ENCODE results near the gene IZUMO1. TPM values are rescaled to one million over a fixed set of nuclear protein-coding genes. Genes with fewer than 3 reads are reported as not detected.
A peak's percentile ranks its signal among the peaks of the same experiment; 100 is the strongest.

Gene IZUMO1
- total RNA-seq, 4 donors from 2014 or later = not detected

GRCh38 chr19:48738557-48739403, 7.9 kb downstream of the IZUMO1 start:
- intact Hi-C loops (cut with DNase I) = loop anchor here (2.0 kb wide), 1 partner anchor 64 kb away; no protein-coding TSS in a partner anchor
- WGBS = 15% methylated on average over 4 of the region's 96 CpGs
- DNase-seq (ENCODE audit: extremely low spot score) = peak; percentile 96
- H3K27me3 ChIP-seq = peaks cover 0 to 12% (median 2%) of the 10 kb centered on the region in 4 donors
- H3K36me3 ChIP-seq = peaks cover 0 to 23% (median 0%) of the 10 kb centered on the region in 4 donors
- TF ChIP-seq POLR2AphosphoS5 (IDR thresholded peaks at IDR 0.05) = peak in 1 of 2 donors; percentile 29
- peak; percentile 38 to 66 (median 53) for TF ChIP-seq CTCF (IDR thresholded peaks at IDR 0.05)
- no peak for TF ChIP-seq EP300 (IDR thresholded peaks at IDR 0.05)
- no peak for TF ChIP-seq POLR2A (IDR thresholded peaks at IDR 0.05; ENCODE audit: low read depth)
- H3K27ac ChIP-seq (replicated peaks in 1 of 4) = peak overlapping the region; percentile 70 to 82 (median 75)
- H3K4me3 ChIP-seq = peak overlapping the region; percentile 60 to 77 (median 66)
- peaks cover 6 to 39% (median 35%) of the 10 kb centered on the region in 4 donors for H3K4me1 ChIP-seq
- no peaks in the 10 kb centered on the region for H3K9me3 ChIP-seq

GRCh38 chr19:48737360-48737998, 9.2 kb downstream of the IZUMO1 start:
- H3K9me3 ChIP-seq = no peaks in the 10 kb centered on the region
- H3K4me1 ChIP-seq = peaks cover 6 to 39% (median 35%) of the 10 kb centered on the region in 4 donors
- peaks cover 0 to 12% (median 2%) of the 10 kb centered on the region in 4 donors for H3K27me3 ChIP-seq
- intact Hi-C loops (cut with DNase I) = no loop called here
- WGBS = 57% methylated on average over 22 of the region's 22 CpGs
- peak overlapping the region in 2 of 4 donors; percentile 67 to 77 for H3K4me3 ChIP-seq
- H3K36me3 ChIP-seq = peaks cover 0 to 36% (median 1%) of the 10 kb centered on the region in 4 donors
- H3K27ac ChIP-seq (replicated peaks in 1 of 4) = no peak overlapping the region
- TF ChIP-seq EP300 (IDR thresholded peaks at IDR 0.05) (no peak), POLR2AphosphoS5 (IDR thresholded peaks at IDR 0.05) (no peak), CTCF (IDR thresholded peaks at IDR 0.05) (no peak), POLR2A (IDR thresholded peaks at IDR 0.05; ENCODE audit: low read depth) (no peak)
- DNase-seq (ENCODE audit: extremely low spot score) = no peak

- no peak overlapping the region for H3K4me3 ChIP-seq
- intact Hi-C loops (cut with DNase I) = no loop called here
- peaks cover 6 to 27% (median 22%) of the 10 kb centered on the region in 4 donors for H3K4me1 ChIP-seq
- H3K27ac ChIP-seq (replicated peaks in 1 of 4) = no peak overlapping the region
- H3K9me3 ChIP-seq = no peaks in the 10 kb centered on the region
- peaks cover 0 to 19% (median 2%) of the 10 kb centered on the region in 4 donors for H3K27me3 ChIP-seq
- H3K36me3 ChIP-seq = peaks cover 0 to 55% (median 1%) of the 10 kb centered on the region in 4 donors
- DNase-seq (ENCODE audit: extremely low spot score) = no peak
- TF ChIP-seq POLR2AphosphoS5 (IDR thresholded peaks at IDR 0.05) (no peak), EP300 (IDR thresholded peaks at IDR 0.05) (no peak), CTCF (IDR thresholded peaks at IDR 0.05) (no peak), POLR2A (IDR thresholded peaks at IDR 0.05; ENCODE audit: low read depth) (no peak)
- WGBS = 53% methylated on average over 29 of the region's 38 CpGs
Measured at GRCh38 chr19:48735031-48735615, 11.6 kb downstream of the IZUMO1 start.

- peaks cover 0 to 24% (median 2%) of the 10 kb centered on the region in 4 donors for H3K27me3 ChIP-seq
- H3K4me3 ChIP-seq = no peak overlapping the region
- TF ChIP-seq POLR2A (IDR thresholded peaks at IDR 0.05; ENCODE audit: low read depth) (no peak), CTCF (IDR thresholded peaks at IDR 0.05) (no peak), EP300 (IDR thresholded peaks at IDR 0.05) (no peak), POLR2AphosphoS5 (IDR thresholded peaks at IDR 0.05) (no peak)
- H3K27ac ChIP-seq (replicated peaks in 1 of 4) = no peak overlapping the region
- WGBS = 95% methylated on average over 9 of the region's 9 CpGs
- DNase-seq (ENCODE audit: extremely low spot score) = no peak
- H3K9me3 ChIP-seq = no peaks in the 10 kb centered on the region
- intact Hi-C loops (cut with DNase I) = no loop called here
- H3K36me3 ChIP-seq = peaks cover 0 to 60% (median 1%) of the 10 kb centered on the region in 4 donors
- H3K4me1 ChIP-seq = peaks cover 6 to 22% (median 17%) of the 10 kb centered on the region in 4 donors
Measured at GRCh38 chr19:48734625-48735024, 12.1 kb downstream of the IZUMO1 start.

Data from esophagus muscularis mucosa (tissue), 4 donors.